HCT116 (cell line): ENCODE data around the gene HIGD2B. TPM values are rescaled to one million over a fixed set of nuclear protein-coding genes. Genes with fewer than 3 reads are reported as not detected.
"Not testable (repeated sequence)": the region's sequence is repeated elsewhere in the genome, so short reads cannot be mapped to it uniquely, and the experiment has no call there.

ENCODE experiments used
- ATAC-seq: fragments of 200-7000 bp; cut with Tn5 transposase; 2 replicates; pipeline ENCODE4 v1.9.1; 2020; ENCODE audit warnings: mild to moderate bottlenecking, moderate library complexity
- BruUV-seq: library from RNA; stranded (reverse); fragments of 400-500 nt; replicated peaks from 2 replicates; lab custom pipeline; 2021; lab: Mats Ljungman, UMichigan
- CTCF ChIA-PET: fragments of 300-600 bp; sonication (Branson Sonifier 250); formaldehyde crosslinking; loops from one replicate; lab custom pipeline; 2021; ENCODE audit warnings: antibody characterized with exemption; lab: Charles Lee
- POLR2A ChIA-PET: fragments of 300-600, 350-600 bp; sonication (Branson Sonifier 250); formaldehyde crosslinking; loops from one replicate; lab custom pipeline; 2021; ENCODE audit warnings: antibody characterized with exemption; lab: Charles Lee
- RAD21 ChIA-PET, 2 experiments: fragments of 300-600 bp; sonication (Branson Sonifier 250); formaldehyde crosslinking; loops; one replicate each; lab custom pipeline; 2023; ENCODE audit warnings: low total read pairs in 2 of 2; ENCODE audit not compliant: uncharacterized antibody in 2 of 2, unreplicated experiment in 2 of 2, low non-redundant PET in 1 of 2; lab: Charles Lee
- DNase-seq: peaks from one replicate; pipeline ENCODE4 v3.0.0-alpha.2; 2010; ENCODE audit warnings: low read depth, low spot score
- H2AFZ ChIP-seq: fragments of 200-600 bp; shearing (Covaris generic), sonication (generic); 2 replicates; pipeline ENCODE4 v1.6.1; 2017; ENCODE audit warnings: low read depth, mixed run types, mixed read lengths, antibody characterized with exemption, low read length; ENCODE audit not compliant: poor library complexity, severe bottlenecking
- H3K27ac ChIP-seq: 2 replicates; pipeline ENCODE4 v1.5.1; 2012; ENCODE audit warnings: low read depth, low read length
- H3K27me3 ChIP-seq: fragments of 200-600 bp; sonication (generic); 2 replicates; pipeline ENCODE4 v1.6.1; 2016; ENCODE audit warnings: mixed run types, low read length, mixed read lengths; ENCODE audit not compliant: insufficient read depth
- H3K36me3 ChIP-seq, 2 experiments: fragments of 200-500 bp in 1 of 2; fragments of 200-600 bp in 1 of 2; sonication (Bioruptor generic) in 1 of 2; sonication (generic) in 1 of 2; 2 replicates each; pipeline versions ENCODE4 v1.5.1 to v1.6.1; 2014 to 2016; ENCODE audit warnings: low read length in 2 of 2, inconsistent platforms in 1 of 2, mixed read lengths in 1 of 2, mixed run types in 1 of 2; ENCODE audit not compliant: insufficient read depth in 2 of 2, control insufficient read depth in 1 of 2
- H3K4me1 ChIP-seq, 2 experiments: fragments of 200-600 bp in 1 of 2; sonication (generic) in 1 of 2; 2 replicates each; pipeline versions ENCODE4 v1.5.1 to v1.6.1; 2012 to 2017; ENCODE audit warnings: low read length in 2 of 2, inconsistent platforms in 1 of 2, mild to moderate bottlenecking in 1 of 2, mixed read lengths in 1 of 2, mixed run types in 1 of 2, moderate library complexity in 1 of 2; ENCODE audit not compliant: insufficient read depth in 2 of 2, control insufficient read depth in 1 of 2
- H3K4me2 ChIP-seq: fragments of 200-600 bp; sonication (generic); 2 replicates; pipeline ENCODE4 v1.6.1; 2017; ENCODE audit warnings: mixed run types, low read length, mixed read lengths
- H3K4me3 ChIP-seq, 2 experiments: fragments of 200-600 bp in 1 of 2; sonication (generic) in 1 of 2; replicated peaks in 1 of 2; 2 replicates each; pipeline ENCODE4 v1.5.1; 2011 to 2016; ENCODE audit warnings: low read length in 2 of 2, control low read depth in 1 of 2, low read depth in 1 of 2, mild to moderate bottlenecking in 1 of 2, mixed read lengths in 1 of 2, mixed run types in 1 of 2
- H3K79me2 ChIP-seq: fragments of 200-600 bp; sonication (generic); 2 replicates; pipeline ENCODE4 v1.6.1; 2017; ENCODE audit warnings: mild to moderate bottlenecking, mixed run types, low read length, moderate library complexity, mixed read lengths; ENCODE audit not compliant: insufficient read depth
- H3K9ac ChIP-seq: fragments of 200-600 bp; sonication (generic); 2 replicates; pipeline ENCODE4 v1.6.1; 2016; ENCODE audit warnings: low read length, mixed read lengths
- H3K9me2 ChIP-seq: fragments of 200-600 bp; sonication (generic), shearing (Covaris generic); 2 replicates; pipeline ENCODE4 v1.6.1; 2017; ENCODE audit warnings: mixed run types, mild to moderate bottlenecking, moderate library complexity; ENCODE audit not compliant: insufficient read depth
- H3K9me3 ChIP-seq, 2 experiments: fragments of 200-500 bp in 1 of 2; fragments of 200-600 bp in 1 of 2; sonication (Bioruptor generic) in 1 of 2; sonication (generic) in 1 of 2; 2 replicates each; pipeline ENCODE4 v1.6.1; 2014 to 2017; ENCODE audit warnings: low read length in 2 of 2, mixed read lengths in 2 of 2, inconsistent platforms in 1 of 2, low read depth in 1 of 2, mild to moderate bottlenecking in 1 of 2, mixed run types in 1 of 2, moderate library complexity in 1 of 2; ENCODE audit not compliant: control insufficient read depth in 1 of 2, insufficient read depth in 1 of 2
- H4K20me1 ChIP-seq: fragments of 200-600 bp; sonication (generic), shearing (Covaris generic); 2 replicates; pipeline ENCODE4 v1.6.1; 2017; ENCODE audit warnings: mixed run types, mild to moderate bottlenecking, moderate library complexity; ENCODE audit not compliant: insufficient read depth
- intact Hi-C: fragments of 100-400 bp; cut with micrococcal nuclease; formaldehyde crosslinking; loops from 2 replicates; pipeline ENCODE4 v1.10.0; 2022
- total RNA-seq: library from RNA; stranded (reverse); gene quantifications from one replicate; pipeline ENCODE4 v1.2.1, GENCODE V29; 2021; ENCODE audit not compliant: unreplicated experiment

Gene HIGD2B
- total RNA-seq, 1 experiment from 2014 or later = 0.27 TPM

GRCh38 chr15:72648631-72649253 lies 37.2 kb downstream of the HIGD2B start:
- POLR2A ChIA-PET, H3K9me3 ChIP-seq, H3K79me2 ChIP-seq, H3K4me1 ChIP-seq, H3K4me3 ChIP-seq, RAD21 ChIA-PET, ATAC-seq, H4K20me1 ChIP-seq, H3K36me3 ChIP-seq, BruUV-seq, H3K27ac ChIP-seq, H2AFZ ChIP-seq, CTCF ChIA-PET, DNase-seq, H3K9me2 ChIP-seq, H3K9ac ChIP-seq, H3K4me2 ChIP-seq, intact Hi-C loops, H3K27me3 ChIP-seq: not testable (repeated sequence)

DNA sequence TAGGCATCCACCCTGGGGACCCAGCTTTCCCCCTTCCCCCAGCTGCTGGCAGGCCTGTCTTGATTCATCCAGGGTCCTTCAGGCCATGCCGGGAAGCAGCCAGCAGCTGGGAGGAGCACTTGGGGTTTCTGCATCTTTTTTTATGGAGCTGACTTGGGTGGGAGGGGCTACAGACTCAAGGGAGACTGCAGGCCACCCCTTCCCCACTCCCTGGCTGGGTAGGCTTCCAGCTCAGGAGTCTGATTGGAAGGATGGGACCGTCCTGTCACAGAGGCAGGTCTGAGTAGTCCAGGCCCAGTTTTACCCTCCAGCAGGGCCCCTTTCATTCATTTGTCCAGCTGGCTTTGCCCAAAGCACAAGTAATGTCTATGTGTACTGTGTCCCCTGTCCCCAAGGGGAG lies 43.7 kb downstream of the HIGD2B start:
- ATAC-seq, BruUV-seq, H3K4me3 ChIP-seq, H2AFZ ChIP-seq, POLR2A ChIA-PET, H3K4me1 ChIP-seq, DNase-seq, H3K27me3 ChIP-seq, H3K4me2 ChIP-seq, RAD21 ChIA-PET, H3K9ac ChIP-seq, H4K20me1 ChIP-seq, H3K79me2 ChIP-seq, H3K27ac ChIP-seq, CTCF ChIA-PET, H3K36me3 ChIP-seq, intact Hi-C loops, H3K9me2 ChIP-seq, H3K9me3 ChIP-seq: not testable (repeated sequence)

- H3K4me3 ChIP-seq, H2AFZ ChIP-seq, H4K20me1 ChIP-seq, H3K9me3 ChIP-seq, CTCF ChIA-PET, H3K9ac ChIP-seq, H3K27me3 ChIP-seq, POLR2A ChIA-PET, H3K4me2 ChIP-seq, H3K4me1 ChIP-seq, RAD21 ChIA-PET, ATAC-seq, H3K9me2 ChIP-seq, H3K36me3 ChIP-seq, BruUV-seq, H3K27ac ChIP-seq, DNase-seq, intact Hi-C loops, H3K79me2 ChIP-seq: not testable (repeated sequence)
These were observed 46.1 kb downstream of the HIGD2B start for GRCh38 chr15:72639759-72640483.
